Stimulated activated CD4-positive, alpha-beta T cell treated with anti-CD3 and anti-CD28 coated beads, TNF-alpha, amount 100 ng/mL, for 48 hours (primary cell): Measurements from ENCODE around the gene SAA2.

Experiments used
- DNase-seq, 3 donors: peaks; one replicate each; pipeline ENCODE4 v3.0.0-alpha.2; 2020; ENCODE audit warnings: low read depth in 3 of 3

The SAA2 gene

DNA sequence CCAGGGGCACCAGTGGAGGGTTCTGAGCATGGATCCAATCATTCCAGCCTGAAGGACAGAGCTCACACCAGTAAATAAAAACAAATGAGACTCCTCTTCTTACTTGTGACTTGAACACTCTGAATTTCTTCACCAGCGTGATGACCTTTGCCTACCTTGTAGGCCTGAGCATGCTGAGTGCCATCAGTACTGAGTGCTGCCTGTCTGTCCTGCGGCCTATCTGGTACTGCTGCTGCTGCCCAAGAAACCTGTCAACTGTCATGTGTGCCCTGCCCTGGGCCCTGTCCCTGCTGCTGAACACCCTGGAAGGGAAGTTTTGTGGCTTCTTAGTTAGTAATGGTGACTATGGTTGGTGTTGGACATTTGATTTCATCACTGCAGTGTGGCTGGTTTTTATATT, 51.9 kb downstream of the SAA2 start:
- DNase-seq, result no peak
